GM18520 (cell line): ENCODE measurements around the gene MFSD1.

ENCODE experiments used
- ATAC-seq: cut with Tn5 transposase; IDR thresholded peaks from one replicate; pipeline ENCODE4 v1.9.1; 2021; ENCODE audit not compliant: unreplicated experiment

The MFSD1 gene

DNA sequence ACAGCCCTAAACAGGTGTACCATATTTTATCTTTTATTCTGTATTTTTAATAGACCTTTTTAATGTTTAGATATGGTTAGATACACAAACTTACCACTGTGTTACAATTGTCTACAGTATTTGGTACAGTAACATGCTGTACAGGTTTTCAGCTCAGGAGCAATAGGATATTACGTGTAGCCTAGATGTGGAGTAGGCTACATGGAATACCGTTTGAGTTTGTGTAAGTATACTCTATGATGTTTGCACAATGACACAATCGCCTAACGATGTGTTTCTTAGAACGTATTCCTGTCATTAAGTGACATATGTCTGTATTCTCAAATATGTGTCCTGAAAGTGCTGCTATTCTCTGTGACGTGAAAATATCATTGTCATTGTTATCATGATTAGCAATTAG lies 62.6 kb downstream of the MFSD1 start:
- ATAC-seq = no peak

DNA sequence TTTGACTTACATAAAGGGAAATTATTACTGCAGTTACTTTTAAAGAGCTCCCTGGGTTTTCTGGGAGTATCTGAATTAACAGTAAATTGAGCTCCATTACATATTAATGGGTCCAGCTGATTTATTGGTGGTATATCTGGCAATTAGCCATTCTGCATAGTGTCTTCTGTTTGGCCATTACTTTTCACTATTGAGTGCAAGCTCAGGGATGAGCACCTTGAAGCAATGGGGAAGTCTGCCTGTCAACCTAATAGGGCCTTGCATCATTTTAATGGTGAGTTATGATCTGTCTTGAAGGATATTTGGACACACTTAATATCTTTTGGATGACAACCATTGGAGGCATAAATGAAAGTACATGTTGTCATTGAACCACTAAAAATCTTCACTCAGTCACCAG lies 73.8 kb downstream of the MFSD1 start:
- ATAC-seq = no peak
